OCI-LY1 (cell line): Measurements from ENCODE around the gene FASTKD1.
"Not testable (repeated sequence)": the region's sequence is repeated elsewhere in the genome, so short reads cannot be mapped to it uniquely, and the experiment has no call there.

Source experiments
- H2AFZ ChIP-seq: fragments of 200-600 bp; sonication (generic), shearing (Covaris generic); 2 replicates; pipeline ENCODE4 v1.6.0; 2014; ENCODE audit warnings: antibody characterized with exemption, mild to moderate bottlenecking, low read length
- H3F3A ChIP-seq: fragments of 200-600 bp; sonication (generic), shearing (Covaris generic); 2 replicates; pipeline ENCODE4 v1.6.0; 2014; ENCODE audit warnings: mild to moderate bottlenecking, antibody characterized with exemption, low read length, moderate library complexity; ENCODE audit not compliant: insufficient read depth
- H3K27ac ChIP-seq: fragments of 200-600 bp; sonication (generic); 2 replicates; pipeline ENCODE4 v1.5.1; 2014; ENCODE audit warnings: low read length, mixed run types, mild to moderate bottlenecking, low read depth; ENCODE audit not compliant: poor library complexity, severe bottlenecking
- H3K27me3 ChIP-seq: fragments of 200-600 bp; sonication (generic); 2 replicates; pipeline ENCODE4 v1.6.0; 2014; ENCODE audit warnings: antibody characterized with exemption, mild to moderate bottlenecking, low read length, moderate library complexity; ENCODE audit not compliant: insufficient read depth
- H3K36me3 ChIP-seq: fragments of 200-600 bp; sonication (generic); 2 replicates; pipeline ENCODE4 v1.6.1; 2014; ENCODE audit warnings: mild to moderate bottlenecking, antibody characterized with exemption, low read length, moderate library complexity, mixed read lengths; ENCODE audit not compliant: insufficient read depth
- H3K4me1 ChIP-seq: fragments of 200-600 bp; sonication (generic); 2 replicates; pipeline ENCODE4 v1.5.1; 2014; ENCODE audit warnings: mild to moderate bottlenecking, low read length, moderate library complexity; ENCODE audit not compliant: insufficient read depth, severe bottlenecking
- H3K4me2 ChIP-seq: fragments of 200-600 bp; sonication (generic), shearing (Covaris generic); 2 replicates; pipeline ENCODE4 v1.6.1; 2014; ENCODE audit warnings: low read length
- H3K4me3 ChIP-seq: fragments of 200-600 bp; sonication (generic); 2 replicates; pipeline ENCODE4 v1.5.1; 2014; ENCODE audit warnings: low read length, low read depth, mild to moderate bottlenecking, mixed read lengths; ENCODE audit not compliant: poor library complexity, severe bottlenecking
- H3K79me2 ChIP-seq: fragments of 200-600 bp; shearing (Covaris generic); 2 replicates; pipeline ENCODE4 v1.6.1; 2016; ENCODE audit warnings: mixed run types, low read length, mixed read lengths; ENCODE audit not compliant: insufficient read depth
- H3K9ac ChIP-seq: fragments of 200-600 bp; sonication (generic), shearing (Covaris generic); 2 replicates; pipeline ENCODE4 v1.6.1; 2014; ENCODE audit warnings: mild to moderate bottlenecking, low read length, mixed read lengths
- H3K9me2 ChIP-seq: fragments of 200-600 bp; sonication (generic), shearing (Covaris generic); 2 replicates; pipeline ENCODE4 v1.6.1; 2014; ENCODE audit warnings: low read depth, mild to moderate bottlenecking, low read length, mixed read lengths
- H3K9me3 ChIP-seq: fragments of 200-600 bp; shearing (Covaris generic); 2 replicates; pipeline ENCODE4 v1.6.1; 2014; ENCODE audit warnings: low read length, mixed read lengths
- H4K20me1 ChIP-seq: fragments of 200-600 bp; sonication (generic), shearing (Covaris generic); 2 replicates; pipeline ENCODE4 v1.6.0; 2016; ENCODE audit warnings: mild to moderate bottlenecking, low read length; ENCODE audit not compliant: insufficient read depth
- EZH2 ChIP-seq: fragments of 200-600 bp; sonication (generic), shearing (Covaris generic); IDR thresholded peaks from 2 replicates; pipeline ENCODE4 v1.8.0; 2017; ENCODE audit warnings: borderline replicate concordance, mixed run types, mild to moderate bottlenecking, antibody characterized with exemption, low read length, moderate library complexity, mixed read lengths
- TF ChIP-seq, protein P1 (sequence below): fragments of 200-600 bp; sonication (generic), shearing (Covaris generic); IDR thresholded peaks from 2 replicates; pipeline ENCODE4 v1.5.1; 2017; ENCODE audit warnings: mild to moderate bottlenecking, antibody characterized with exemption, low read length, moderate library complexity, mixed read lengths

FASTKD1 gene

DNA sequence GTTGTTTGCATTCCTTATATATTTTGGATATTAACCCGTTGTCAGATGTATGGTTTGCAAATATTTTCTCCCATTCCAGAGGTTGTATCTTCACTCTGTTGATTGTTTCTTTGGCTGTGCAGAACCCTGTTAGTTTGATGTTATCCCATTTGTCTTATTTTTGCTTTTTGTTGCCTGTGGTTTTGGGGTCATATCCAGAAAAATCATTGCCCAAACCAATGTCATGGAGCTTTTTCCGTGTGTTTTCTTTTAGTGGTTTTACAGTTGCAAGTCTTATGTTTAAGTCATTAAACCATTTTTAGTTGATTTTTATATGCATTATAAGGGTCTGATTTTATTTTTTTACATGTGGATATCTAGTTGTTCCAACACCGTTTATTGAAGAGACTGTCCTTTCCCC lies 46.3 kb upstream of the FASTKD1 start:
- H3K4me3 ChIP-seq = no peak overlapping the region
- H3K4me2 ChIP-seq = no peak overlapping the region
- no peaks in the 10 kb centered on the region for H3K9me2 ChIP-seq
- H3F3A ChIP-seq = 0 out of 2 replicates have a peak, but pooled peaks cover 6% of the 10 kb centered on the region
- H3K4me1 ChIP-seq = no peaks in the 10 kb centered on the region
- H3K36me3 ChIP-seq = peaks cover 79% of the 10 kb centered on the region
- TF ChIP-seq EZH2 = no peak
- TF ChIP-seq, protein P1, sequence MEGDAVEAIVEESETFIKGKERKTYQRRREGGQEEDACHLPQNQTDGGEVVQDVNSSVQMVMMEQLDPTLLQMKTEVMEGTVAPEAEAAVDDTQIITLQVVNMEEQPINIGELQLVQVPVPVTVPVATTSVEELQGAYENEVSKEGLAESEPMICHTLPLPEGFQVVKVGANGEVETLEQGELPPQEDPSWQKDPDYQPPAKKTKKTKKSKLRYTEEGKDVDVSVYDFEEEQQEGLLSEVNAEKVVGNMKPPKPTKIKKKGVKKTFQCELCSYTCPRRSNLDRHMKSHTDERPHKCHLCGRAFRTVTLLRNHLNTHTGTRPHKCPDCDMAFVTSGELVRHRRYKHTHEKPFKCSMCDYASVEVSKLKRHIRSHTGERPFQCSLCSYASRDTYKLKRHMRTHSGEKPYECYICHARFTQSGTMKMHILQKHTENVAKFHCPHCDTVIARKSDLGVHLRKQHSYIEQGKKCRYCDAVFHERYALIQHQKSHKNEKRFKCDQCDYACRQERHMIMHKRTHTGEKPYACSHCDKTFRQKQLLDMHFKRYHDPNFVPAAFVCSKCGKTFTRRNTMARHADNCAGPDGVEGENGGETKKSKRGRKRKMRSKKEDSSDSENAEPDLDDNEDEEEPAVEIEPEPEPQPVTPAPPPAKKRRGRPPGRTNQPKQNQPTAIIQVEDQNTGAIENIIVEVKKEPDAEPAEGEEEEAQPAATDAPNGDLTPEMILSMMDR = no peak
- no peaks in the 10 kb centered on the region for H3K27me3 ChIP-seq
- no peak overlapping the region for H3K27ac ChIP-seq
- H3K9ac ChIP-seq = no peak overlapping the region
- no peaks in the 10 kb centered on the region for H3K79me2 ChIP-seq
- no peaks in the 10 kb centered on the region for H4K20me1 ChIP-seq
- H3K9me3 ChIP-seq = no peaks in the 10 kb centered on the region
- H2AFZ ChIP-seq = no peak overlapping the region

DNA sequence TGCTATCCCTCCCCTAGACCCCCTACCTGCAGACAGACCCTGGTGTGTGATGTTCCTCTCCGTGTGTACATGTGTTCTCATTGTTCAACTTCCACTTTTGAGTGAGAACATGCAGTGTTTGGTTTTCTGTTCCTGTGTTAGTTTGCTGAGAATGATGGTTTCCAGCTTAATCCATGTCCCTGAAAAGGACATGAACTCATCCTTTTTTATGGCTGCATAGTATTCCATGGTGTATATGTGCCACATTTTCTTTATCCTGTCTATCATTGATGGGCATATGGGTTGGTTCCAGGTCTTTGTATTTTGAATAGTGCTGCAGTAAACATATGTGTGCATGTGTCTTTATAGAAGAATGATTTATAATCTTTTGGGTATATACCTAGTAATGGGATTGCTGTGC lies 42.3 kb upstream of the FASTKD1 start:
- not testable (repeated sequence) for H3K9me3 ChIP-seq, H3K27me3 ChIP-seq, H3K79me2 ChIP-seq, H3K4me3 ChIP-seq, H3K4me1 ChIP-seq, H2AFZ ChIP-seq, H3K27ac ChIP-seq, H3K4me2 ChIP-seq, H3K9ac ChIP-seq, H3K9me2 ChIP-seq, H3F3A ChIP-seq, H4K20me1 ChIP-seq
- peaks cover 90% of the 10 kb centered on the region for H3K36me3 ChIP-seq

DNA sequence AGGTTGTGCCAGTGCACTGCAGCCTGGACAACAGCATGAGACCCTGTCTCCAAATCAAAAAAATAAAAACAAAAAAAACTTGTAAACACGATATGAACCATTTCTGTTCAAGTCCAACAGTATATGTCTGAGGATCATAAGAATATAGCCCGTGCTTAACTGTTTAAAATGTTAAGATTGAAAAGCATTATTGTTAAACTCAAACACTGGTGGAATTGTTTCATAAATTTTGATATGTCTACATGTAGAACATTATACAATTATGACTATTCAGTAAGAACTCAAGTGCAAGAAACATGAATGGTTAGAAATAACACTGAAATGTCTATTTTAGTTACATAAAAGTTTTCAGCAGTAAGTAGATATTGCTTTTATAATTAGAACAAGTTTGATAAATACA lies 40.2 kb upstream of the FASTKD1 start:
- no peaks in the 10 kb centered on the region for H3K4me1 ChIP-seq
- TF ChIP-seq EZH2 = no peak
- TF ChIP-seq, protein P1 = no peak
- no peaks in the 10 kb centered on the region; the same call in 1 of the 2 replicates for H3K9me3 ChIP-seq
- H3K4me2 ChIP-seq = no peak overlapping the region
- no peak overlapping the region for H3K9ac ChIP-seq
- H3K27me3 ChIP-seq = no peaks in the 10 kb centered on the region
- H3F3A ChIP-seq = no peaks in the 10 kb centered on the region
- peaks cover 96% of the 10 kb centered on the region for H3K36me3 ChIP-seq
- no peaks in the 10 kb centered on the region for H3K79me2 ChIP-seq
- no peaks in the 10 kb centered on the region for H3K9me2 ChIP-seq
- H4K20me1 ChIP-seq = no peaks in the 10 kb centered on the region
- no peak overlapping the region for H3K27ac ChIP-seq
- no peak overlapping the region for H2AFZ ChIP-seq
- H3K4me3 ChIP-seq = no peak overlapping the region

DNA sequence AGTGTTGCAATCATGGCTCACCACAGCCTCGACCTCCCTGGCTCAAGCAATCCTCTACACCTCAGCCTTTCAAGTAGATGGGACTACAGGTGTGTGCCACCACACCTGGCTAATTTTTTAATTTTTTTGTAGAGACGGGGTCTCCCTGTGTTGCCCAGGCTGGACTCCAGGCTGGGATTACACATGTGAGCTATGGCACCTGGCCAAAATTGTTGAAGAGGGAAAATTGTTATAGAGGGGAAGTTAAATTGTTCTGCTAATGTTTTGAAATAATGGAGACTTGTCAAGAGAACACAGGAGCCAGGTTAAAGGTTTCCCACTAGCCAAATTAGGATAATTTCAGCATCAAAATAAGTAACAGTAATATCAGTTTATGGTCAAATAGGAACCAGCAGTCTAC lies 35.6 kb upstream of the FASTKD1 start:
- no peak overlapping the region for H3K27ac ChIP-seq
- H4K20me1 ChIP-seq = no peaks in the 10 kb centered on the region
- no peak overlapping the region for H3K4me2 ChIP-seq
- H2AFZ ChIP-seq = no peak overlapping the region
- no peaks in the 10 kb centered on the region for H3K4me1 ChIP-seq
- H3F3A ChIP-seq = no peaks in the 10 kb centered on the region
- no peaks in the 10 kb centered on the region for H3K9me2 ChIP-seq
- H3K27me3 ChIP-seq = no peaks in the 10 kb centered on the region
- no peaks in the 10 kb centered on the region for H3K79me2 ChIP-seq
- H3K9me3 ChIP-seq = no peaks in the 10 kb centered on the region; the same call in 1 of the 2 replicates
- TF ChIP-seq, protein P1 = no peak
- TF ChIP-seq EZH2 = no peak
- H3K4me3 ChIP-seq = no peak overlapping the region
- H3K36me3 ChIP-seq = peaks cover 99% of the 10 kb centered on the region
- H3K9ac ChIP-seq = no peak overlapping the region
